H1 (cell line): ENCODE measurements around the gene ZNF74.

Experiments
- BACH1 ChIP-seq: IDR thresholded peaks from 2 replicates; pipeline ENCODE4 v1.6.1; 2012; ENCODE audit warnings: low read length, improper control_type of control experiment
- EP300 ChIP-seq, 2 experiments: IDR thresholded peaks; 1 replicate in 1 of 2; 2 replicates in 1 of 2; pipeline ENCODE4 v1.6.1; 2011 to 2012; ENCODE audit warnings: low read depth in 2 of 2, low read length in 2 of 2, mild to moderate bottlenecking in 2 of 2, borderline replicate concordance in 1 of 2, inconsistent platforms in 1 of 2, moderate library complexity in 1 of 2
- EZH2 ChIP-seq: fragments of 200-600 bp; sonication (generic); IDR thresholded peaks from 2 replicates; pipeline ENCODE4 v1.7.1; 2012; ENCODE audit warnings: low read depth, mild to moderate bottlenecking, moderate library complexity, low read length, inconsistent platforms; ENCODE audit not compliant: severe bottlenecking
- POLR2A ChIP-seq, 2 experiments: IDR thresholded peaks; 1 replicate in 1 of 2; 2 replicates in 1 of 2; pipeline ENCODE4 v1.6.1; 2011; ENCODE audit warnings: low read depth in 2 of 2, low read length in 2 of 2, mild to moderate bottlenecking in 2 of 2; ENCODE audit errors: control extremely low read depth in 1 of 2
- POLR2AphosphoS5 ChIP-seq: IDR thresholded peaks from 2 replicates; pipeline ENCODE4 v1.6.1; 2011; ENCODE audit warnings: low read depth, low read length
- TF ChIP-seq, protein P1 (sequence below), 3 experiments: IDR thresholded peaks; 1 replicate in 2 of 3; 2 replicates in 1 of 3; pipeline versions ENCODE4 v1.5.1 to v1.6.1; 2011; ENCODE audit warnings: low read length in 3 of 3, mild to moderate bottlenecking in 3 of 3, inconsistent platforms in 2 of 3, low read depth in 1 of 3, moderate library complexity in 1 of 3; ENCODE audit not compliant: insufficient read depth in 1 of 3; ENCODE audit errors: control extremely low read depth in 1 of 3
- TF ChIP-seq, protein P2 (sequence below): IDR thresholded peaks from 2 replicates; pipeline ENCODE4 v1.6.1; 2012; ENCODE audit warnings: low read length, inconsistent platforms

DNA sequence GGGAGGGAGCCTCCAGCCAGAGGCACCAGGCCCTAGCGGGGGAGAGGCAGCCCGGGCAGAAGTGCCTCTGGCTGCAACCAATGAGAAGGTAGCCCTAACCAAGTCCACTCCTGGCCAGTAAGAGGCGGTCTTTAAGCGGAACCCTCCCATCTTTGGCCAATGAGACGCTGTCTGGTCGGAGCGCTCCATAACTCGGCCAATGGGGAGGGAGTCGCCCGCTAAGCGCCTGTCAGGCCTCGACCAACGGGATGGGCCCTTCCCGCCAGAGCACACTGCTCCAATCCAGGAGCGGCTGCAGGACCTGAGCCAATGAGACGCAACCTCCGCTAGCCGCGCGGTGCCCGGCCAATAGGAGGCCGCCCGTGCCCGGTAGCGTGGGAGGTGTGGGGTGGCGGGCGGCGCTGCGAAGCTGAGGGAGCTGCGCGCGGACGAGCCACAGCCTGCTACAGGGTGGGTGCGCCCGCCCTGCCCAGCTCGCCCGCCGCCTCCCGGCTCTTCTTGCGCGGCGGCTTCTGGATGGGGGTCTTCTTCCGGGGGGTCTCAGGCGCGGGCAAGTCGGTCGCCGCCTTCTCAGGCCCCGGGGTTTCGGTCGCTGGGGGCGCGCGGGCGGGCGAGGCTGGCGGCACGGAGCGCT is 31.1 kb downstream of the ZNF74 start:
- TF ChIP-seq, protein P1, sequence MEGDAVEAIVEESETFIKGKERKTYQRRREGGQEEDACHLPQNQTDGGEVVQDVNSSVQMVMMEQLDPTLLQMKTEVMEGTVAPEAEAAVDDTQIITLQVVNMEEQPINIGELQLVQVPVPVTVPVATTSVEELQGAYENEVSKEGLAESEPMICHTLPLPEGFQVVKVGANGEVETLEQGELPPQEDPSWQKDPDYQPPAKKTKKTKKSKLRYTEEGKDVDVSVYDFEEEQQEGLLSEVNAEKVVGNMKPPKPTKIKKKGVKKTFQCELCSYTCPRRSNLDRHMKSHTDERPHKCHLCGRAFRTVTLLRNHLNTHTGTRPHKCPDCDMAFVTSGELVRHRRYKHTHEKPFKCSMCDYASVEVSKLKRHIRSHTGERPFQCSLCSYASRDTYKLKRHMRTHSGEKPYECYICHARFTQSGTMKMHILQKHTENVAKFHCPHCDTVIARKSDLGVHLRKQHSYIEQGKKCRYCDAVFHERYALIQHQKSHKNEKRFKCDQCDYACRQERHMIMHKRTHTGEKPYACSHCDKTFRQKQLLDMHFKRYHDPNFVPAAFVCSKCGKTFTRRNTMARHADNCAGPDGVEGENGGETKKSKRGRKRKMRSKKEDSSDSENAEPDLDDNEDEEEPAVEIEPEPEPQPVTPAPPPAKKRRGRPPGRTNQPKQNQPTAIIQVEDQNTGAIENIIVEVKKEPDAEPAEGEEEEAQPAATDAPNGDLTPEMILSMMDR (IDR thresholded peaks at IDR 0.05; ENCODE audit: control extremely low read depth in 1 of 3, insufficient read depth in 1 of 3, low read depth in 1 of 3, low read length in 3 of 3) = no peak
- TF ChIP-seq EP300 (IDR thresholded peaks at IDR 0.05; ENCODE audit: borderline replicate concordance in 1 of 2, low read depth in 2 of 2, low read length in 2 of 2) (no peak), EZH2 (no peak), POLR2AphosphoS5 (no peak), BACH1 (no peak), POLR2A (IDR thresholded peaks at IDR 0.05; ENCODE audit: control extremely low read depth in 1 of 2, low read depth in 2 of 2, low read length in 2 of 2) (no peak)
- TF ChIP-seq, protein P2, sequence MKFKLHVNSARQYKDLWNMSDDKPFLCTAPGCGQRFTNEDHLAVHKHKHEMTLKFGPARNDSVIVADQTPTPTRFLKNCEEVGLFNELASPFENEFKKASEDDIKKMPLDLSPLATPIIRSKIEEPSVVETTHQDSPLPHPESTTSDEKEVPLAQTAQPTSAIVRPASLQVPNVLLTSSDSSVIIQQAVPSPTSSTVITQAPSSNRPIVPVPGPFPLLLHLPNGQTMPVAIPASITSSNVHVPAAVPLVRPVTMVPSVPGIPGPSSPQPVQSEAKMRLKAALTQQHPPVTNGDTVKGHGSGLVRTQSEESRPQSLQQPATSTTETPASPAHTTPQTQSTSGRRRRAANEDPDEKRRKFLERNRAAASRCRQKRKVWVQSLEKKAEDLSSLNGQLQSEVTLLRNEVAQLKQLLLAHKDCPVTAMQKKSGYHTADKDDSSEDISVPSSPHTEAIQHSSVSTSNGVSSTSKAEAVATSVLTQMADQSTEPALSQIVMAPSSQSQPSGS = no peak
